Measurements from ENCODE around the gene GOLGA8N.
"Not testable (repeated sequence)": the region's sequence is repeated elsewhere in the genome, so short reads cannot be mapped to it uniquely, and the experiment has no call there.

GRCh38 chr15:32615051-32615870 is 22.0 kb downstream of the GOLGA8N start, which contains the start of gene ARHGAP11A:
- TF ChIP-seq, protein P1, sequence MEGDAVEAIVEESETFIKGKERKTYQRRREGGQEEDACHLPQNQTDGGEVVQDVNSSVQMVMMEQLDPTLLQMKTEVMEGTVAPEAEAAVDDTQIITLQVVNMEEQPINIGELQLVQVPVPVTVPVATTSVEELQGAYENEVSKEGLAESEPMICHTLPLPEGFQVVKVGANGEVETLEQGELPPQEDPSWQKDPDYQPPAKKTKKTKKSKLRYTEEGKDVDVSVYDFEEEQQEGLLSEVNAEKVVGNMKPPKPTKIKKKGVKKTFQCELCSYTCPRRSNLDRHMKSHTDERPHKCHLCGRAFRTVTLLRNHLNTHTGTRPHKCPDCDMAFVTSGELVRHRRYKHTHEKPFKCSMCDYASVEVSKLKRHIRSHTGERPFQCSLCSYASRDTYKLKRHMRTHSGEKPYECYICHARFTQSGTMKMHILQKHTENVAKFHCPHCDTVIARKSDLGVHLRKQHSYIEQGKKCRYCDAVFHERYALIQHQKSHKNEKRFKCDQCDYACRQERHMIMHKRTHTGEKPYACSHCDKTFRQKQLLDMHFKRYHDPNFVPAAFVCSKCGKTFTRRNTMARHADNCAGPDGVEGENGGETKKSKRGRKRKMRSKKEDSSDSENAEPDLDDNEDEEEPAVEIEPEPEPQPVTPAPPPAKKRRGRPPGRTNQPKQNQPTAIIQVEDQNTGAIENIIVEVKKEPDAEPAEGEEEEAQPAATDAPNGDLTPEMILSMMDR (IDR thresholded peaks at IDR 0.05) = not testable (repeated sequence)
- TF ChIP-seq POLR2A (IDR thresholded peaks at IDR 0.05) = not testable (repeated sequence)

Data from right lobe of liver (tissue), 4 donors.